SKM-1 (cell line): ENCODE results near the gene SETD6.

Experiments
- DNase-seq: peaks from one replicate; lab custom pipeline; 2025; ENCODE audit not compliant: unreplicated experiment; lab: John Stamatoyannopoulos, UW

Gene SETD6

DNA sequence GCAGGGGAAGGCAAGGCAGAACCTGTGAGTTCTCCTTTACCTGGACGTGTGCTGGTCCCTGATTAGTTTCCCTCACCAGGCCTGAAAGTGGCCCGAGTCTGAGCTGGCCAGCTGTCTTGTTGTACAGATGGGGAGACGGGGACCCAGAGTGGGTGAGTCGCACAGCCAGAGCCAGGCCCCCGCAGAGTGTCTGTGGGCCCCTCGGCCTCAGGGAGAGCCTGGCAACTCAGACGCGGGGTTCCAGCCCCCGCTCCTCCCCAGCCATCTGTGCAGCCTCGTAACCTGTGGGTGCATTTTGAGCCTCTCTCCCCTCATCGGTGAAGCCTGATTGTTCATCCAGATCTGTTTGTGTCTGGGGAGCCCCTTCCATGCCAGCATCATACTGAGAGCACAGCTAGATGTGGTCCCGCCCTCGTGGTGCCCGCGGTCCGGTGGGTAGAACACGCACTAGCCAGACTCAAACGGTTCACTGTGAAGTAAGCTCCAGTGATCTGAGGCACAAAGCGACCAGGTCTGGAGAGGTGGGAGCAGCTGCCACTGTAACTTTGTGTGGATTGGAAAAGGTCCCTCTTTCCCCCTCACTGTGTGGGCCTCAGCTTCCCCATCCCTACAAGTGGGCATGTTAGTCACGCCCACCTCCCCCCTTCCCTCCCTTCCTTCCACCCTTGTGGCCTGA, 21.4 kb upstream of the SETD6 start:
- DNase-seq = no peak

DNA sequence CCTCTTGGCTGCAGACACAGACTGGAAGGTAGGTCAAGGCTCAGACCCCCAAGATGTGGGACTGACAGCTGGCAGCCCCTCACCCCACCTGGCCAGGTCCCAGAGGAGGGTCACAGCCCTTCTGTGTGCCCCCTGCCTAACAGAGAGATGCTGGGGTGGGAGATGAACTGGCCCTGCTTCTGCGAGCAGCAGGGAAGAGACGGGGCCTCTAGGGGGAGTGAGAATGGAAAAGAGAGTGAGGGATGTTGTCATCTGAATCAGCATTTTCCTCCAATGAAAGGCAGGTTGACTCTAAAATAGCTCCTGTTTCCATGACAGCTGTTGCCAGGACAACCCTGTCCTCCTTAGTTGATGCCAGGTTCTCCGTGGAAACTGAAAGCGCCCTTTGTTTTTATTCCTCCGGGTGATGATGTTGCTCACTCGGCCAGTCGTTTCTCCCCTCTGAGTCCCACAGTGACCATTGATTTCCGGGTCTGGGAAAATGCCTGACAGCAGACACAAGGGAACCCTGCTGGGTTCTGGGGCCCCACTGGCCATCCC, 20.3 kb upstream of the SETD6 start:
- peak; percentile 10 for DNase-seq

DNA sequence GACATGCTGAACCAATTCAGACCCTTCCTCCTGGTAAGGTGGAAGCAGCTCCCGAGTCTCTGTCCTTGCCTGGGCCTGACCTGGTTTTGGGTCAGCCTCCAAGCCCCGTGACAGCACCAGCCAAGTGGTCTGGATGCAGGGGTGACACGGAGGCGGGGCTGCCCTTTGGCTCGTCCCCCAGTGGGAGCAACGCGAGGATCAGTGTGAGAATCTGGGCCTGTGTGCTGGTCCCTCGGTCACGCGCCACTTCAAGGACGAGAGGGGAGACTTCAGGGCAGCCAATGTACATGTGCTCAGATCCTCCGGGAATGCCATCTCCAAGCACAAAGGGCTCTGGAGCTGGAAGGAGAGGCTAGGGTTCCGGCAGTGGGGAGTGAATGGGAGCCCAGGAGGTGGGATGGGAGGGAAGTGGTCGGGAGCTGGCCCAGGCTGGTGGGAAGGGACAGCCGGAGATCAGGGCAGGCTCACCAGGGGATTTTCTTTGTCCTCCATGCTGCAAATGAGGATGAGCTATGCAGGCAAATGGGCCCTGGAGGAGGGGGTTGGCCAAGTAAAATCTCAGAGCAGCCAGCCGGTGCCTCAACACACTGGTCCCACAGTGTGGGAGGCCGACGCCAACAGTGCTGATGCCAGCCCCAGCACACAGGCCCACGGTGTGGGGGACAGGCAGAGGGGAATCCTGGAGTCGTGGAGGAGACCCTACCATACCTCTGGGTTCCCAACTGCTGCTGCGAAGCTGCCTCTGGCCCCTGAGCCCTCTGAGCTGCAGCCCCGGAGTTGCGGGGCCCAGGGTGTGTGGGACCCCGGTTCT, 19.6 kb upstream of the SETD6 start:
- DNase-seq = no peak

DNA sequence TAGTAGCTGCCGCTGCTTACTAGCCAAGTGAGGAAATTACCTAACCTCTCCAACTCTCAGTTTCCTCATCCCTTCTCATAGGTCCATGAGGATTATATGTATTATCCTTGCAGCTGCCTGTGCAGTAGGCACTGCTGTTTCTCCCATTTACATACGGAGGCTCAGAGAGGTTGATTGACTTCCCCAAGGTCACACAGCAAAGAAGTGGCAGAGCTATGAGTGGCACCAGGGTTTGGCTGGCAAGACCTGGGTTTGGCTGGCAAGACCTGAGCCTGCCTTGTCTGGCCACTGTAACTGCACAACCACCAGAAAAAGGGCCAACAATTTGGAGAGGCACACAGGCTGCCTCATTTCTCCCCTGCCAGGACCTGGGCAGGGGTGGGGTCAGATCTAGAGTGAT, 17.8 kb upstream of the SETD6 start:
- no peak for DNase-seq

DNA sequence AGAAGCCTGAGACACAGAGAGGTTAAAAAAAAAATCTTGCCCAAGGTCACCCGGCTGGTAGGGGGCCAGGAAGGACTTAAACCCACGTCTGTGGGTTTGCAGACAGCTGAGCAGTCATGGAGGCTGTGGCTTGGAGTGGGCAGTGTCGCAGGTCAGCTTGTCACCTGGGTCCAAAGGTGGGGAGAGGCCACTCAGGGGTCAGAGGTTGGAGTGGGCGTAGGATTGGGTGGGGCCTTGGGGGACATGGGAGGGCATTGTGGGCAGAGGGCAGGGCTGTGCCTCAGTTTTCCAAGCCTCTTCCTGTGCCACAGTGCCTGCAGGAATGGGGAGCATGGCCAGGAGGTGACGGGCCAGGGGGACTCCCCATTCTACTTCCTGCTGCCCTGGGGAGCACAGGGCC, 17.4 kb upstream of the SETD6 start:
- DNase-seq = no peak

DNA sequence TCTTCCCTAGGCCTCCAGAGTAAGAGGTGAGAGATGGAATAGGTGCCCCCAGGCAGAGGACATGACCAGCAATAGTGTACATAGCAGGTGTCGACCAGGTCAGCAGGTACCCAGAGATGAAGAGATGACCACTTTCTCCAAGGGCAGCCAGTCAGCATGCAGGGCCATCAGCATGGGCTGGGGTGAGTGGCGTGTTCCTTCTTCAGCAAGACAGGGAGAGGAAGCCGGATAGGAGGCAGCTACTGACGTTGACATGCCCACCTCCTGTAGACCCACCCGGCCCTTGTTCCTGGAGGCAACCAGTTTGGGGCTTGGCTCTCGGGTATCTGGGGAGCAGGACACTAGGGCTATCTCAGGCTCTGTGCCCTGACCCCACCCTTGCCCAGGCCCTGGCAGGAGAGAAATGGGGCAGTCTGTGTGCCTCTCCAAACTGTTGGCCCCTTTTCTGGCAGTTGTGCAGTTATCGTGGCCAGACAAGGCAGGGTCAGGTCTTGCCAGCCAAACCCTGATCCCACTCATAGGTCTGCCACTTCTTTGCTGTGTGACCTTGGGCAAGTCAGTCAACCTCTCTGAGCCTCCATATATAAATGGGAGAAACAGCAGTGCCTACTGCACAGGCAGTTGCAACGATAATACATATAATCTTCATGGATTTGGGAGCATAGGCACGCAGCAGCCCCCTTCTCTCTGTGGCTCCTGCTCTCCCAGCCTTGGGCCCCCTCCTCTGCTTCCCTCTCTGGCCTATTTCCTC, 16.8 kb upstream of the SETD6 start:
- no peak for DNase-seq

DNA sequence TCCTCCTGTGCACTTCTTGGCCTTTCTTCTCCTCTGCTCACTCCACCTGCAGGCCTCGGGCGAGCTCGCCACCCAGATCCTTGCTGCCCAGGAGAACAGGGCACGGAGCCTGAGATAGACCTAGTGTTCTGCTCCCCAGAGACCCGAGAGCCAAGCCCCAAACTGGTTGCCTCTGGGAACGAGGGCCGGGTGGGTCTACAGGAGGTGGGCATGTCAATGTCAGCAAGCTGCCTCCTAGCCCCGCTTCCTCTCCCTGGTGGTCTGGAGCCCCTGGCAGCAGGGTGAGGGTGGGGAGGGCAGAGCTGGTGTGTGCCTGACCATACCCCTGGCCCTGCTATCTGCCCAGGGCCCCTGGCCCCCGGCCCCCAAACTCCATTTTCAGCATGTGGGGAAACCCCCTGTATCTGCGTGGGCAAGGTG, 16.2 kb upstream of the SETD6 start:
- no peak for DNase-seq

DNA sequence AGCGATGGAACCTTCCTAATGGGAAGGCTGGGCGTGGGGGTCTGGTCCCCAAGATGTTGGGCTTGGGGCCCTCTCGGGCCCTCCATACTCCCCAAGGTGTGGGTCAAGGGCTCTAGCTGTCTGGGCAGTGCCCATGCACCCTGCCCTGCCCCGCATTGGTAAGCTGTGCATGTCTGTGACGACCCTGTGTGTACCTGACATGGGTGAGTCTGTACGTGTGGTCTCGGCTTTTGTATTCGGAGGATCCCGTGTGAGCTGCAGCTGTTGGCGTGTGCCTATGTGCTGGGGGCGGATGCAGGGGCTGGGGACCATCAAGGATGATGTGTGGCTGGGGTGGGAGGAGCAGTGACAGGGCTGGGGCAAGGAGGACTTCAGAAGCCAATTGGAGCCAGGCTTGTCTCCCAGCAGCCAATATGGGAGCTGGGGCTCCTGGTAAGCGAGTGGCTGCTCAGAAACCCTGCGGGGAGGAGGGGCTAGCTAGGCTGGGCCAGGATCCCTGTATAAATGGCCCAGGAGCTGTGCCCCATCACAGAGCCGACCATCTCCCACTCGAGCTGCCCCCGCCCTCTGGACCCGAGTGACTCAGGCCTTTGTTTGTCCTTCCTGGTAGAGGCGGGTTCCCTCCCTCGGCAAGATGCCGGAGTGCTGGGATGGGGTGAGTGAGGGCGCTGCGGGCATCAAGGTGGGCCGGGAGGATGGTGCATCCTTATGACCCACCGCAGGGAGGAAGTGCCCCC, 15.5 kb upstream of the SETD6 start, which contains the start of gene NDRG4:
Gene NDRG4, plus strand, starts transcription at position 529 of the 737 bp plus-strand sequence. Its CDS starts 106 bp downstream, at position 635.
- DNase-seq = no peak

DNA sequence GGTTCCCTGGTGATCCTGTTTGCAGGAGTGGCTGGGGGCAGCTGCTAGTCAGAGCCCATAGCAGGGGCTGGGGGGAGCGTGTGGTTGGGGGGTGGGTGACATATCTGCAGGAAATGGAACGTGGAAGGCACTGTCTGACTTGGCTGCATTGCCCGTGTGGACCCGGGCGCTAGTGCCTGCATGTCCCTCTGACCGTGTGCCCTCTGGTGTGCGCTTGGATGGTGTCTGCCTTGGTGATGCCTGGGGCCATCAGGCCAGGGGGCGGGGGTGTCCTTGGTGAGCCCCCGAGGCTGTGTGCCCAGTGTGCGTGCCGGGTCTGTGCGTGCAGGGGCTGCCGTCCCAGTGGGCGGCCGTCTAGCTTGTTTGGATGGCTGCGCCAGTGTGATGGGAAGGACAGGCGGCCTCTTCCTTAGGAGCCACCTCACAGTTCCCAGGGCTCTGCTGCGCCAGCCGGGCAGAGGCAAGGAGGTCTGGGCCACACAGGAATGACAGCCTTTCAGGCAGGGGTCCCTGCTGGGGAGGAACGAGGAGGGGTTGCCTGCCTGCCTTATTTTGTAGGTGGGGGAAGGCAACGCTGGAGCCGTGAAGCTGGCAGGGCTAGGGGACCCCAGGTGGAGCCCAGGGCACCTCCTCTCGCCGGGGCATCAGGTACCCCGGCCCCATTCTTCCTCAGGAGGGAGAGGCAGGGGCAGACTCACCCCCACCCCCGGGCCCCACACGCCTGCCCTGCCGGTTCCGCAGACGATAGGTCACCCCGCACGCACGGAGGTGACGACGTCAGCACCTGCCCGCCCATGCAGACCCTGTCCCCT, 14.7 kb upstream of the SETD6 start:
- no peak for DNase-seq

DNA sequence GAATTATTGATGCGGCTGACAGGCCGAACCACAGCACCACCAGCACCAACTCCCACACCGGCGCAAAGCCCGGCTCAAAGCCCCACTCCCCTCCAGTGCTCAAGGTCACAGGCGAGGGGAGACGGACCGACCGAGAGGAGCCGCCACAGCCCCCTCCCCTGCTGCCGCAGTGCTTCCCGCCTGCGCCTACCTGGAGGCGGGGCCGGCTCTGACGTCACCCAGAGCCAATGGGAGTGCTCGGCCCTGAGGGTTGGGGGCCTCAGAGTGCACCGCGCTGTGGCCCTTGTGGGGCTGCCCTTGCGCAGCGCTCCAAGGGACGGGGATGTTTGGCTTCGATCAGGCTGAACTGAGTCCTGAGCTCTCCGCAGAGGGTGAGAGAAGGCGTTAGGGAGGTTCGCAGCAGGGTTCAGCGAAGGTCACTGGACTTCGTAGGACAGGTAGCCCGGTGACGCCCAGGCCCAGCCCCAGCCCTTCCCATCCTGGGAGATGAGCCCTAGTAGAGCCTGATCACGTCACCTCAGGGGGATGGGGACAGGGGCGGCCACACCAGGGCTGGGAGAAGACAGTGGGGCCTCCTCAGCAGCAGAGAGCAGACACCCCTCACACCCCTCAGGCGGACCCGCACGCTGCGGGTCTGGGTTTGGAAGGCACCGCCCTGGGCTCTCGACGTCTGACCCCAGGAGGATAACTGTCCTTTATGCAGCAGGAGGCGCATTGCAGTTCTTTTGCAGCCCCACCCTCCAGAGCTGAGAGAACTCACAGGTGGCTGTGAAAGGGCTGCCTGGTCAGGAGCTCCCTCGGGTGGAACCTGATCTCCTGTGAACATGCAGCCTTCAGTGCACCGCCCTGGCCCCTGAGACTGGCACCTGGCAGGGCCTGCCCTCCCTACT, 13.8 kb upstream of the SETD6 start:
- no peak for DNase-seq

DNA sequence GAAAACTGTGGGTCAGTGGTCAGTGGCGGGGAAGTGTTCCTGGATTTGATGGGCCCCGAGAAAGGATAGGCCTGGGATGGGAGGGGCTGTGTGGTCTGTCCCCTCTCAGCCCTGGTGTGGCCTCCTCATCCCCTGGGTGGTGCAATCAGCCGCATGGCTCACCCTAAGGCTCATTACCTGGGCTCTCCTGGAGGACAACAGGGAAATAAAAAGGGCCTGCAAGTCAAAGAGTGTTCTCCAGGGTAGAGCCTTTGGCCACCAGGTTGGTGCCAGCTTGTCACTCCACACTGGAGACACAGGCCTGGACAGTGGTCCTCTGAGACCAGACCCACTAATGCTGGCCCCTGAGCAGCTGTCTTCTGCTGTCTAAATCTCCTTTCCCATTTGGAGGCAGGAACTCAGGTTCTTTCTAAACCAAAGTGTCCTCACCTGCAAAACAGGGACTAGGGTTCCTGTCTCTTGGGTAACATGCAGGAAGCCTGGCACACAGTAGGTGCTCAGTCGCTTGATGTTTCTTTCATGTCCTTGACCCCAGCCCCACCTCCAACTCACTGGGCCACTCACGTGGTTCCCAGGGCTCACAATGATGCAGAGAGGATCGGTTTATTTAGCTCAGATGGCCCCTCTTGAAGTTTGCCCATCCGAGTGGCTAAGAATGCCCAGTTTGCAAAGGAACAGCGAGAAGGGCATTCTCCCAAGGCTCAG, 12.9 kb upstream of the SETD6 start:
- no peak for DNase-seq

DNA sequence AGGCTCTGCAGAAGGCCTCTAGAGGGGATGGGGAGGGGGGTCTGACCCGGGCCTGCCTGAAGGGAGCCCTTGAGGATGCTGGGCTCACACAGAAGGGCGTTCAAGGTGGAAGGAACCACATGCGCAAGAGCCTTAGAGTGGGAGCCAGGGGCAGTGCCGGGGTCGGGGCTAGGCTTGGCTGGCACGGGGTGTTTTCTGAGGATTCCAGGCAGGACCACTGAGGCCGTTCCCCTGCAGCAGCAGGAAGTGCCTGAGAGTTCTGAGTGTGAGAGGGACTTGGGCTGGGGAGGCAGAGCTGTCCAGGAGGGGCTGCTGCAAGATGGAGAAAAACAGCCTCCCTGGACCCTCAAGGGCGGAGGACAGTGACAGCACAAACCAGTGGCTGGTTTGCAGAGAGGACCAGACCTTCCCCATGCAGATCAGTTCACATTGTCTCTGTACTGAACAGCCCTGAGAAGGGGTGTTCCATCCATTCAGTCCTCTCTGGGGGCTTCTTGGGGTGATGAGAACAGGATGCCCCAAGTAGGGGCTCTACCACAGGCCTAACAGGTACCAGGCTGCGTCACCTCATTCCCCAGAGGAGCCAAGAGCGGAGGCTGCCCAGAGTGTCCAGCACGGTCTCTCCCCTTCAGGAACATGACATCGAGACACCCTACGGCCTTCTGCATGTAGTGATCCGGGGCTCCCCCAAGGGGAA, 12.0 kb upstream of the SETD6 start:
- no peak for DNase-seq

DNA sequence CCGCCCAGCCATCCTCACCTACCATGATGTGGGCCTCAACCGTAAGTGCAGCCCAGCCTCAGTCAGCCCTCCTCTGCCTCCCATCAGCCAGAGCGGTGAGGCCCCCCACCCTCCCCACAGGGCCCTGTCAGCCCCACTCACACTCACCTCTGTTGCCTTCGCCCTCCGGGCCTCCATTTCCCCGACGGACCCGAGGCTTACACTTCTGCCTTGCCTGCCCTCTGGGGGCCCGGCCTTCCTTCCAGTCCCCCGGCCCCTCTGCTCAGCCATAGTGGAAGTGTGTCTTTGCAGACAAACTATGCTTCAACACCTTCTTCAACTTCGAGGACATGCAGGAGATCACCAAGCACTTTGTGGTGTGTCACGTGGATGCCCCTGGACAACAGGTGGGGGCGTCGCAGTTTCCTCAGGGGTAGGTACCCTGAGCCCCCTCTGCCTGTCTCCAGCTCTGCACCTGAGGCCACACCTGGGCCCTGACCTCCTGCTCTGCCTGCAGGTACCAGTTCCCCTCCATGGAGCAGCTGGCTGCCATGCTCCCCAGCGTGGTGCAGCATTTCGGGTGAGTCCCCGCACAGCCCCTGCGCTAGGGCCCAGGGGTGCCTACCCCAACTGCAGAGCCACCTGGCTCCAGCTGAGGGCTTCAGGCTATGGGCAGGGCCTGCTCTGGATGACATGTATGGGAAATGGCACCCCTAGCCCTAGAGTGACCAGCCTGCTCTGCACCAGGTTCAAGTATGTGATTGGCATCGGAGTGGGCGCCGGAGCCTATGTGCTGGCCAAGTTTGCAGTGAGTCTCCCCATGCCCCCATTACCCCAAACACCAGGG, 11.2 kb upstream of the SETD6 start:
- no peak for DNase-seq

DNA sequence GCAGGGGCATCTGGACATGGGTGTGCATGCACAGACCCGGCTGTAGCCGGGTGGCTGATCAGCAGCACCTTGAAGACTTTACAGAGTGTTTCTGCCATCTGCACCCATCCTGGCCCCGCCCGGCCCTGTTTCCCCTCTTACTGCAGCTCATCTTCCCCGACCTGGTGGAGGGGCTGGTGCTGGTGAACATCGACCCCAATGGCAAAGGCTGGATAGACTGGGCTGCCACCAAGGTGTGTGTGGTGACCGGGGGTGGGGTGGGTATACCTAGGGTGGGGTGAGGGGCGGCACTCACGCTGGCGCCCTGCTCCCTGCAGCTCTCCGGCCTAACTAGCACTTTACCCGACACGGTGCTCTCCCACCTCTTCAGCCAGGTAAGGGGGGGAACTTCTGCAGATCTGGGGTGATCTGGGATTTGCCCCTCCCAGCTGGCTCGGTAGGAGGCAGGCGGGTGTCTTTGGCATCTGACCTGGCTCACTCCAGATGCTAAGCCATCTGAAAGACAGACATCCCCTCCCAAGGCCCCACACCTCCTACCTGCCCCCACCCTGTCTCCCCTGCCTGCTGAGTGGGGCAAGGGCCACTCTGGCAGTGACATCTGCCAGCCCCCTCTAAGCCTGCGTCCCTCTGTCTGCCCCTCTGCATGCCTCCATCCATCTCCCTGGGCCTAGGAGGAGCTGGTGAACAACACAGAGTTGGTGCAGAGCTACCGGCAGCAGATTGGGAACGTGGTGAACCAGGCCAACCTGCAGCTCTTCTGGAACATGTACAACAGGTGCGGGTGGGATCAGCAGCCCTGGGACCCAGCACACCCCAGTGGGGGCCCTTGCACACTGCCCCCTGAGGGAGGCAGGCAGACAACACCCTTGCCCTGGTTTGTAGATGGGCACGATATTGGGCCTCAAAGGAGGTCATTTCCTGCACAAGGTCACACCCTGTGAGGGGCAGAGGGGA, 8.8 kb upstream of the SETD6 start:
- DNase-seq = no peak

DNA sequence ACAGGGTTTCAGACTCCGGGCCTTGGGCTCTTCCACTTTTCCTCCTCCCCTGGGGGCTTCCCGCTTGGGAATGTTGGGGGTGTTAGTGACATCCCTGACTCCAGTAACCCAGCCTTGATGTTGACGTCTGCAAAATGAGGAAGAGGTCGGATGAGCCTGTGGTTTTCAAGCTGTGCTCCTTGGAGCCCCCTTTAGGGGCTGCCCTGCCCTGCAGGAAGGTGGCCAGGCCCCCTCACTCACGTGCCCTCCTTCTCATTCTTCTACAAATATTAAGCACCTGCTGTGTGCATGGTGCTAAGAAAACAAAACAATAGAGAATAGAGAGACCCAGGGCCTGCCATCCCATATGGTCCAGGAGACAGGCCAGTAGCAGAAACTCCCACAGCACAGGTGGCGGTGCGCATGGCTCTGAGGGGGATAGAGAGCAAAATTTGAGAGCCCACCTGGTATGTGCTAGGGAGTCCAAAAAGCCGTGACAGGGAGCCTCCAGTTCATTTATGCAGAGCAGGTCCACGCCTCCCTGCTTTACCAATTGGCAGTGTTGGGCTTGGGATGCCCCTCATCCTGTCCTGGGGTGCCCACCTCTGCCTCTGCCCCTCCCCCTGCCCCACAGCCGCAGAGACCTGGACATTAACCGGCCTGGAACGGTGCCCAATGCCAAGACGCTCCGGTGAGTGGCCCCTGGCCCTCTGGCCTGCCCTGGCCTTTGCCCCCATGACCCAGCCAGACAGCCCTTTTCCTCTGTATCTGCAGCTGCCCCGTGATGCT, 7.9 kb upstream of the SETD6 start:
- DNase-seq = peak; percentile 17
